WTC11 (cell line): ENCODE results near the gene C2orf80. TPM values are rescaled to one million over a fixed set of nuclear protein-coding genes. Genes with fewer than 3 reads are reported as not detected.

Experiments
- ATAC-seq: fragments of 200-7000 bp; cut with Tn5 transposase; 2 replicates; pipeline ENCODE4 v1.10.0; 2021; ENCODE audit warnings: mild to moderate bottlenecking, moderate library complexity
- CTCF ChIA-PET: fragments of 300-600 bp; sonication (Branson Sonifier 250); formaldehyde crosslinking; loops from one replicate; lab custom pipeline; 2021; ENCODE audit warnings: antibody characterized with exemption; lab: Charles Lee
- POLR2A ChIA-PET: fragments of 350-600 bp; sonication (Branson Sonifier 250); formaldehyde crosslinking; loops from one replicate; lab custom pipeline; 2021; ENCODE audit warnings: antibody characterized with exemption; lab: Charles Lee
- DNase-seq: peaks from one replicate; pipeline ENCODE4 v3.0.0; 2021; ENCODE audit warnings: low spot score
- H3K27ac Mint-ChIP-seq: 2 replicates; pipeline ENCODE4 v1.8.0; 2021; ENCODE audit warnings: mixed read lengths
- H3K27me3 Mint-ChIP-seq: 2 replicates; pipeline ENCODE4 v1.8.0; 2021; ENCODE audit warnings: low read depth, mild to moderate bottlenecking, moderate library complexity, mixed read lengths
- H3K36me3 Mint-ChIP-seq: 2 replicates; pipeline ENCODE4 v1.8.0; 2021; ENCODE audit warnings: mixed read lengths
- H3K4me1 Mint-ChIP-seq: 2 replicates; pipeline ENCODE4 v1.8.0; 2022; ENCODE audit warnings: mixed read lengths
- H3K4me3 Mint-ChIP-seq: 2 replicates; pipeline ENCODE4 v1.8.0; 2021; ENCODE audit warnings: mild to moderate bottlenecking, moderate library complexity, mixed read lengths
- H3K9me3 Mint-ChIP-seq: 2 replicates; pipeline ENCODE4 v1.8.0; 2021; ENCODE audit warnings: mixed read lengths
- FOXJ3 ChIP-seq: sonication (generic); formaldehyde crosslinking; IDR thresholded peaks from 2 replicates; pipeline ENCODE4 v1.9.0; 2021; ENCODE audit warnings: missing genetic modification reagents, mild to moderate bottlenecking, borderline replicate concordance
- FOXP1 ChIP-seq: sonication (generic); formaldehyde crosslinking; IDR thresholded peaks from 2 replicates; pipeline ENCODE4 v1.8.0; 2022; ENCODE audit warnings: missing genetic modification reagents, mild to moderate bottlenecking, moderate library complexity, borderline replicate concordance
- GABPB1 ChIP-seq: sonication (generic); formaldehyde crosslinking; IDR thresholded peaks from 2 replicates; pipeline ENCODE4 v1.8.1; 2023; ENCODE audit warnings: mild to moderate bottlenecking, missing genetic modification reagents
- IRF2 ChIP-seq: sonication (generic); formaldehyde crosslinking; IDR thresholded peaks from 2 replicates; pipeline ENCODE4 v1.8.0; 2022; ENCODE audit warnings: low read depth, missing genetic modification reagents, borderline replicate concordance
- MYBL2 ChIP-seq: sonication (generic); formaldehyde crosslinking; IDR thresholded peaks from 2 replicates; pipeline ENCODE4 v1.8.1; 2023; ENCODE audit warnings: mild to moderate bottlenecking, moderate library complexity, missing genetic modification reagents
- RELA ChIP-seq: sonication (generic); formaldehyde crosslinking; IDR thresholded peaks from 2 replicates; pipeline ENCODE4 v1.8.1; 2022; ENCODE audit warnings: missing genetic modification reagents, mild to moderate bottlenecking, borderline replicate concordance
- SOX15 ChIP-seq: fragments of 250-450 bp; sonication (Bioruptor Pico); IDR thresholded peaks from 2 replicates; pipeline ENCODE4 v1.9.0; 2021; ENCODE audit warnings: mild to moderate bottlenecking
- TEAD4 ChIP-seq: sonication (generic); formaldehyde crosslinking; IDR thresholded peaks from 2 replicates; pipeline ENCODE4 v1.8.0; 2022; ENCODE audit warnings: mild to moderate bottlenecking, missing genetic modification reagents
- ZBTB21 ChIP-seq: sonication (generic); formaldehyde crosslinking; IDR thresholded peaks from 2 replicates; pipeline ENCODE4 v1.8.1; 2023; ENCODE audit warnings: mild to moderate bottlenecking, missing genetic modification reagents, borderline replicate concordance
- ZNF263 ChIP-seq: sonication (generic); formaldehyde crosslinking; IDR thresholded peaks from 2 replicates; pipeline ENCODE4 v1.8.1; 2022; ENCODE audit warnings: low read depth, mild to moderate bottlenecking, moderate library complexity, missing genetic modification reagents
- ZNF423 ChIP-seq: fragments of 250-450 bp; sonication (Bioruptor Pico); IDR thresholded peaks from 2 replicates; pipeline ENCODE4 v2.1.2; 2022; ENCODE audit warnings: mild to moderate bottlenecking, moderate library complexity
- total RNA-seq: library from RNA; stranded (reverse); gene quantifications from 3 replicates; pipeline ENCODE4 v1.2.3, GENCODE V29; 2021
- TF ChIP-seq, protein P1 (sequence below): sonication (generic); formaldehyde crosslinking; IDR thresholded peaks from 2 replicates; pipeline ENCODE4 v1.8.1; 2022; ENCODE audit warnings: missing genetic modification reagents, borderline replicate concordance
- TF ChIP-seq, protein P2 (sequence below): sonication (generic); formaldehyde crosslinking; IDR thresholded peaks from 2 replicates; pipeline ENCODE4 v1.8.1; 2023; ENCODE audit warnings: mild to moderate bottlenecking, missing genetic modification reagents, borderline replicate concordance
- TF ChIP-seq, protein P3 (sequence below): sonication (generic); formaldehyde crosslinking; IDR thresholded peaks from 2 replicates; pipeline ENCODE4 v1.8.0; 2023; ENCODE audit warnings: missing genetic modification reagents
- TF ChIP-seq, protein P4 (sequence below): fragments of 250-450 bp; sonication (Bioruptor Pico); IDR thresholded peaks from 2 replicates; pipeline ENCODE4 v1.9.0; 2021; ENCODE audit warnings: mild to moderate bottlenecking

C2orf80 gene
- total RNA-seq, 1 experiment from 2014 or later, result 0.87 TPM

DNA sequence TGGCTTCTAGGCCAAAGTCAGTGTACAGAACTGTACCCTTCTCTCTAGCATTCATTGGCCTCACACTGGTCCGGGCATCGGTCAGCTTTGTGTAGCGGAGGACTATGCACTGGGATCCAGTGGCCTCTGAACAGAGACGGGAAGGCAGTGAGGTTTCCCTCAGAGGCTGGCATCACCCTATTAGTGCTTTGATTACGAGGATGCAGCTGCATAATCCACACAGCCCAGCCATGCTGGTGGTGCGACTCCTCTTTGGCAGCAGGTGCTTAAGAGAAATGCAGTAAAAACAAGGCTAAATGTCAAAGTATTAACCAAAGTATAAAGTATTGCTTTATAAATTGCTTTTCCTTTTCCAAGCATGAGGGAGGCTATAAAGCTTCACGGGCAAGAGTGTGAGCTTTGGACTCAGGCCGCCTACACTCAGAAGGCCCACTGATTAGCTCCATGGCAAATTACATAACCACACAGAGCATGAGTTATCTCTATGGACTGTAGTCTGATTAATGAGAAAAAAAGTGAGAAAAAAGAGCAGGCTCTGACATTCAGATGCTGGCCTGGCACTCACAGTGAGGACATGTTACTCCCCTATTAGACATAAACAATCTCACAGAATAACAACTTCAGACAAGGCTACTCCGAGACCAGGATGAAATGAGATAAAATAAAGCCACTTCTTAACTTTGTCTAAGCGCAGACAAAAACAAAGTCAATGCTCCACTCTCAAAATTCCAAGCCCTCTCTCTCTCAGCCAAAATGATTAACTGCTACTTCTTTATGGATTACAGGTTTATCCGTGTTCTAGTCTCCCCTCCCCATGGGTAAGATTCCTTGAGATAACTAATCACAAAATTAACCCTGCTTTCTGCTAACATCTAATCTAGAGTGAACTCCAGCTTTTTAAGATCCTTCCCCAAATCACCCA, 53.8 kb downstream of the C2orf80 start:
- POLR2A ChIA-PET, result no interaction called here

DNA sequence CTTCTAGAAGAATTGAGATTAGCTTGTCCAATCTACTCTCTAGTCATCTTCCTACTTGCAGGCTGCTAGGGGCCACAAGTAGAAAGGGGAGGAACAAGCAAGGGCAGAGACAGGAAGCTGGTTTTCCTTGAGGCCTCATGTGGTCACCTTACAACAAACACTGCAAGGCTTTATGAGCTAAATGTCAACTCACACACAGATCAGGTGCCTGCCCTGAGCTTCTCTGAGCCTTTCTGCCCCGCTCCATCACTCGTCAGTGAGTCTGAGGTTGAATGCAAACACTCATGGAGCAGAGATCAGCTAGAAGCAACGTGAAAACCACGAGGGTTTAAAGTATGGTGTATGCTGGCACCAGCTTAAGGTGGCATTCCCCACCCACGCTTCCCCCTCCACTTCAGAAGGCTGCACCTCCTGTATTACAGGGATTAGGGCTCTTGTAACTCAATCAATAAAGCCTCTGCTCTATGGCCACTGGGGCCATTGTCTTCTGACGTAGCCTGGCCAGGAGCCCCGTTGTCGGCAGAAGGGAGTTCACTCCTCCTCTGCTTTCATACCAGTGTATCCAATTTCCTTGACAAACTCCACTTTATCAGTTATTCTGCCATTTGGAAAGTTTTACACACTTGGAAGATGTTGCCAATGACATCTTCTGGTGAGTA, 54.8 kb downstream of the C2orf80 start:
- ATAC-seq (no peak), DNase-seq (no peak)
- peaks cover 8% of the 10 kb centered on the region for H3K4me1 Mint-ChIP-seq
- TF ChIP-seq GABPB1 (CRISPR knock-in tag), result 0 out of 2 replicates have a peak, but pooled peaks have one; percentile 13
- TF ChIP-seq FOXJ3 (CRISPR knock-in tag), result no peak
- CTCF ChIA-PET, result interaction anchor here (0.9 to 1.2 kb wide), 2 partner anchors 9 to 13 kb away, joined by 3 to 4 read pairs; no protein-coding TSS in a partner anchor
- POLR2A ChIA-PET, result interaction anchor here (0.7 kb wide), 1 partner anchor 45 kb away, joined by 3 read pairs; no protein-coding TSS in a partner anchor
- no peak overlapping the region for H3K27ac Mint-ChIP-seq
- no peak overlapping the region for H3K4me3 Mint-ChIP-seq
- H3K9me3 Mint-ChIP-seq, result peaks cover 30% of the 10 kb centered on the region
- peaks cover 3% of the 10 kb centered on the region; the same call in 1 of the 2 replicates for H3K27me3 Mint-ChIP-seq
- peaks cover 29% of the 10 kb centered on the region for H3K36me3 Mint-ChIP-seq

More for the DNA sequence above, 53.8 kb downstream of the C2orf80 start:
- no peak for TF ChIP-seq SOX15 (CRISPR knock-in tag)
- no peak for ATAC-seq
- H3K27ac Mint-ChIP-seq, result no peak overlapping the region
- peaks cover 8% of the 10 kb centered on the region for H3K4me1 Mint-ChIP-seq
- peaks cover 3% of the 10 kb centered on the region; the same call in 1 of the 2 replicates for H3K27me3 Mint-ChIP-seq
- H3K9me3 Mint-ChIP-seq, result peaks cover 31% of the 10 kb centered on the region
- H3K4me3 Mint-ChIP-seq, result no peak overlapping the region
- DNase-seq, result no peak
- peaks cover 29% of the 10 kb centered on the region for H3K36me3 Mint-ChIP-seq
- CTCF ChIA-PET, result interaction anchor here (1.2 kb wide), 1 partner anchor 12 kb away, joined by 4 read pairs; no protein-coding TSS in a partner anchor

DNA sequence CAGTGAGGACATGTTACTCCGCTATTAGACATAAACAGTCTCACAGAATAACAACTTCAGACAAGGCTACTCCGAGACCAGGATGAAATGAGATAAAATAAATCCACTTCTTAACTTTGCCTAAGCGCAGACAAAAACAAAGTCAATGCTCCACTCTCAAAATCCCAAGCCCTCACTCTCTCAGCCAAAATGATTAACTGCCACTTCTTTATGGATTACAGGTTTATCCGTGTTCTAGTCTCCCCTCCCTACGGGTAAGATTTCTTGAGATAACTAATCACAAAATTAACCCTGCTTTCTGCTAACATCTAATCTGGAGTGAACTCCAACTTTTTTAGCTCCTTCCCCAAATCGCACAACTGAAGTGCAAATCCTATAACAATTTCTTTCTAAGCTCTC, 59.1 kb downstream of the C2orf80 start:
- TF ChIP-seq IRF2 (CRISPR knock-in tag), result no peak
- TF ChIP-seq, protein P1, sequence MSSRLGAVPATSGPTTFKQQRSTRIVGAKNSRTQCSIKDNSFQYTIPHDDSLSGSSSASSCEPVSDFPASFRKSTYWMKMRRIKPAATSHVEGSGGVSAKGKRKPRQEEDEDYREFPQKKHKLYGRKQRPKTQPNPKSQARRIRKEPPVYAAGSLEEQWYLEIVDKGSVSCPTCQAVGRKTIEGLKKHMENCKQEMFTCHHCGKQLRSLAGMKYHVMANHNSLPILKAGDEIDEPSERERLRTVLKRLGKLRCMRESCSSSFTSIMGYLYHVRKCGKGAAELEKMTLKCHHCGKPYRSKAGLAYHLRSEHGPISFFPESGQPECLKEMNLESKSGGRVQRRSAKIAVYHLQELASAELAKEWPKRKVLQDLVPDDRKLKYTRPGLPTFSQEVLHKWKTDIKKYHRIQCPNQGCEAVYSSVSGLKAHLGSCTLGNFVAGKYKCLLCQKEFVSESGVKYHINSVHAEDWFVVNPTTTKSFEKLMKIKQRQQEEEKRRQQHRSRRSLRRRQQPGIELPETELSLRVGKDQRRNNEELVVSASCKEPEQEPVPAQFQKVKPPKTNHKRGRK (CRISPR knock-in tag), result no peak
- TF ChIP-seq, all 79 proteins: peak for 0
- ATAC-seq (no peak), DNase-seq (no peak)
- ChIA-PET CTCF (interaction anchor here (1.2 to 1.3 kb wide), 2 partner anchors 17 to 44 kb away, joined by 3 read pairs; no protein-coding TSS in a partner anchor), POLR2A (no interaction called here)
- no peak overlapping the region for H3K27ac Mint-ChIP-seq
- no peak overlapping the region for H3K4me3 Mint-ChIP-seq
- H3K27me3 Mint-ChIP-seq, result no peaks in the 10 kb centered on the region
- 0 out of 2 replicates have a peak, but pooled peaks cover 2% of the 10 kb centered on the region for H3K4me1 Mint-ChIP-seq
- H3K9me3 Mint-ChIP-seq, result peaks cover 7% of the 10 kb centered on the region
- H3K36me3 Mint-ChIP-seq, result no peaks in the 10 kb centered on the region

DNA sequence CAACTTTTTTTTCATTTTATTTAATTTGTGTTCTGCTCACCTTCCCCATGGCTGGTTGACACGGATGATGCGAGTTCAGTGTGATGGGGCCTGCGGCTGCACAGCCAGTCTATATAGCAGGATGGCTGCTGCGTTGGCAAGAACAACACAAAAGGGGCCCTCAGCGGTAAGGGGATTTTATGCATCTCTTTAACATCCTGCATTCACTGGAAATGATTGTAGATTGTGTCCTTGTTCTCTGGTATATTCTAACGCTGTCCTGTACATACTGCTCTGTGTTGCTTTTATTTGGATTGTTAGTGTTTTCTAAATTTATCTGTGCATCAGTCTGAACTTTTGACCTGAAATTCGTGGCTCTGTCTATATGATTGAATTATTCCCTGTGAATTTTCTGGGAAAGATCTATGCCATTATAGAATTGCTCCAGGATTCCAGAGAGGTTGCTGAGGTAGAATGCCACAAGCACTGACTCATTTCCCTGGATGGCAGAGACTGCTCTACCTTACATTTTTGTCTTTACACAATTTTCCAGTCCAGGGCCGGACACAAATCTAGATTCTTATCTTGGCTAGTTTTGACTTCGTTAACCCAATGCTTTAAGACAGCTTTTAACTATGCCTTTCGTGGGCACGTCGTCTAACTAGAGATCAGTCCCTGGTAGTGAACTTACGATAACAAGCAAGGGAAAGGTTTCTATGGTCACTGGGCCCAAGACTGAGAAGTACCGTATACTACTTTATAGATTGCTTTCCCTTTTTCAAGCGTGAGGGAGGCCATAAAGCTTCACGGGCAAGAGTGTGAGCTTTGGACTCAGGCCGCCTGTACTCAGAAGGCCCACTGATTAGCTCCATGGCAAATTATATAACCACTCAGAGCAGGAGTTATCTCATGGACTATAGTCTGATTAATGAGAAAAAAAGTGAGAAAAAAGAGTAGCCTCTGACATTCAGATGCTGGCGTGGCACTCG, 59.8 kb downstream of the C2orf80 start, which contains the start of gene CRYGC:
Gene CRYGC, minus strand, starts transcription at position 85 of the 968 bp plus-strand sequence. Its CDS starts 36 bp downstream, at position 49.
- POLR2A ChIA-PET, result no interaction called here
- no peak within 1 kb of the TSS for H3K27ac Mint-ChIP-seq
- H3K27me3 Mint-ChIP-seq, result no peaks in the 10 kb centered on the region; the same call in 1 of the 2 replicates
- CTCF ChIA-PET, result interaction anchor here (1.2 to 1.3 kb wide), 2 partner anchors 18 to 45 kb away, joined by 3 read pairs; no protein-coding TSS in a partner anchor
- no peaks in the 10 kb centered on the region for H3K36me3 Mint-ChIP-seq
- H3K4me3 Mint-ChIP-seq, result no peak within 1 kb of the TSS
- ATAC-seq (peak; percentile 28; the same call in 1 of the 2 replicates), DNase-seq (no peak)
- H3K9me3 Mint-ChIP-seq, result peaks cover 7% of the 10 kb centered on the region
- H3K4me1 Mint-ChIP-seq, result peaks cover 7% of the 10 kb centered on the region
- TF ChIP-seq ZBTB21, result no peak
- TF ChIP-seq ZNF423, result no peak
- TF ChIP-seq, protein P2, sequence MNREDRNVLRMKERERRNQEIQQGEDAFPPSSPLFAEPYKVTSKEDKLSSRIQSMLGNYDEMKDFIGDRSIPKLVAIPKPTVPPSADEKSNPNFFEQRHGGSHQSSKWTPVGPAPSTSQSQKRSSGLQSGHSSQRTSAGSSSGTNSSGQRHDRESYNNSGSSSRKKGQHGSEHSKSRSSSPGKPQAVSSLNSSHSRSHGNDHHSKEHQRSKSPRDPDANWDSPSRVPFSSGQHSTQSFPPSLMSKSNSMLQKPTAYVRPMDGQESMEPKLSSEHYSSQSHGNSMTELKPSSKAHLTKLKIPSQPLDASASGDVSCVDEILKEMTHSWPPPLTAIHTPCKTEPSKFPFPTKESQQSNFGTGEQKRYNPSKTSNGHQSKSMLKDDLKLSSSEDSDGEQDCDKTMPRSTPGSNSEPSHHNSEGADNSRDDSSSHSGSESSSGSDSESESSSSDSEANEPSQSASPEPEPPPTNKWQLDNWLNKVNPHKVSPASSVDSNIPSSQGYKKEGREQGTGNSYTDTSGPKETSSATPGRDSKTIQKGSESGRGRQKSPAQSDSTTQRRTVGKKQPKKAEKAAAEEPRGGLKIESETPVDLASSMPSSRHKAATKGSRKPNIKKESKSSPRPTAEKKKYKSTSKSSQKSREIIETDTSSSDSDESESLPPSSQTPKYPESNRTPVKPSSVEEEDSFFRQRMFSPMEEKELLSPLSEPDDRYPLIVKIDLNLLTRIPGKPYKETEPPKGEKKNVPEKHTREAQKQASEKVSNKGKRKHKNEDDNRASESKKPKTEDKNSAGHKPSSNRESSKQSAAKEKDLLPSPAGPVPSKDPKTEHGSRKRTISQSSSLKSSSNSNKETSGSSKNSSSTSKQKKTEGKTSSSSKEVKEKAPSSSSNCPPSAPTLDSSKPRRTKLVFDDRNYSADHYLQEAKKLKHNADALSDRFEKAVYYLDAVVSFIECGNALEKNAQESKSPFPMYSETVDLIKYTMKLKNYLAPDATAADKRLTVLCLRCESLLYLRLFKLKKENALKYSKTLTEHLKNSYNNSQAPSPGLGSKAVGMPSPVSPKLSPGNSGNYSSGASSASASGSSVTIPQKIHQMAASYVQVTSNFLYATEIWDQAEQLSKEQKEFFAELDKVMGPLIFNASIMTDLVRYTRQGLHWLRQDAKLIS (CRISPR knock-in tag), result no peak
- no peak for TF ChIP-seq ZNF263
- TF ChIP-seq FOXP1, result no peak
- TF ChIP-seq, protein P3, sequence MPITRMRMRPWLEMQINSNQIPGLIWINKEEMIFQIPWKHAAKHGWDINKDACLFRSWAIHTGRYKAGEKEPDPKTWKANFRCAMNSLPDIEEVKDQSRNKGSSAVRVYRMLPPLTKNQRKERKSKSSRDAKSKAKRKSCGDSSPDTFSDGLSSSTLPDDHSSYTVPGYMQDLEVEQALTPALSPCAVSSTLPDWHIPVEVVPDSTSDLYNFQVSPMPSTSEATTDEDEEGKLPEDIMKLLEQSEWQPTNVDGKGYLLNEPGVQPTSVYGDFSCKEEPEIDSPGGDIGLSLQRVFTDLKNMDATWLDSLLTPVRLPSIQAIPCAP (CRISPR knock-in tag), result no peak
- TF ChIP-seq, protein P4, sequence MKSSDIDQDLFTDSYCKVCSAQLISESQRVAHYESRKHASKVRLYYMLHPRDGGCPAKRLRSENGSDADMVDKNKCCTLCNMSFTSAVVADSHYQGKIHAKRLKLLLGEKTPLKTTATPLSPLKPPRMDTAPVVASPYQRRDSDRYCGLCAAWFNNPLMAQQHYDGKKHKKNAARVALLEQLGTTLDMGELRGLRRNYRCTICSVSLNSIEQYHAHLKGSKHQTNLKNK, result no peak
- TF ChIP-seq RELA (CRISPR knock-in tag), result no peak
- no peak for TF ChIP-seq MYBL2 (CRISPR knock-in tag)
- TF ChIP-seq TEAD4, result no peak
